Measurements from ENCODE around the gene TRAF2. TPM values are rescaled to one million over a fixed set of nuclear protein-coding genes. Genes with fewer than 3 reads are reported as not detected.

The TRAF2 gene
- polyA plus RNA-seq, 5 donors: 10.8 to 16.5 (median 13.9) TPM

DNA sequence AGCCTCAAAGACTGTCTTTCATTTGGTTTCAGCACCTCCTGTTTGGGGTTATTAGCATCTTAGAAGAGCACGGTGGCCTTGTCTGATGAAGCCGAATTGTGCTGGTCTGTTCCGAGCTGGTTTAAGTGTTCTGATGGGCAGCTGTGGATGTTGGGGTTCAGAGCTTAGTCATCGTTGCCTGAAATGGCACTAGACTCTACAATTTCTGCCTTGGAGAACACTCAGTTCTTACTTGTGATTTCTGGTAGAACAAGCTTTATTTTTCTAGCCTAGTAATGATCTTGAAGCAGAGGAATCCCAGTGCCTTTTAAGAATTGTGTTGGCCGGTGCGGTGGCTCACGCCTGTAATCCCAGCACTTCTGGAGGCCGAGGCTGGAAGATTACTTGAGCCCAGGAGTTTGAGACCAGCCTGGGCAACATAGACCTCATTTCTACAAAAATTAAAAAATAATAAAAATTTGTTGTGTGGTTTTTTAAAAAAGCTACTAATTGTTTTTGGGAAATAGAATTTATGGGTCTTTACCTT is 50.4 kb downstream of the TRAF2 start:
- DNase-seq: no peak

GRCh38 chr9:136937186-136938001 is 51.1 kb downstream of the TRAF2 start:
- DNase-seq: no peak

DNA sequence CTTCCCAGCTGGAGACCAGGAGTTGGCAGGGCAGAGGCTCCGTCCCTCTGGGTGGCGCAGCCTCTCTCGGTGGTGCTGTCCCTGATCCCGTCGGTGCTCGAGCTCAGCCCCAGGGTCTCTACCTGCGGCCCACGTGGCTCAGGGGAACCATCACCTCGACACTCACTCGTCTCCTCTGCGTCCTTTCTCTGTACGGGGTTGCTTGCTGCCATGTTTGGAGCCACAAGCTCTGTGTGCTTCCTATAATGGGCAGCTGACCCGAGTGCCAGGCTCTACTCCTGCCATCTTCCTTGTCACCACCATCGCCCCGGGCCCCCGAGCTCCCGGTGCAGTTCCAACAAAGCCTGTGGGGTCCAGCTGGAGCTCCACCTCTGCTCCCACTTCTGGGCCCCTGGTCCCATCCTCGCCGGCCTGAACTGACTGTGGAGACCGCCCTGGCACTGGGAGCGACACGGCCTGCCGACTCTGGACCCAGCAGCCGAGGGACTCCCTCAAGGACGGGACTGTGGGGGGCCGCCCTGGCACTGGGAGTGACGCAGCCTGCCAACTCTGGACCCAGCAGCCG is 53.2 kb downstream of the TRAF2 start:
- no peak for DNase-seq

DNA sequence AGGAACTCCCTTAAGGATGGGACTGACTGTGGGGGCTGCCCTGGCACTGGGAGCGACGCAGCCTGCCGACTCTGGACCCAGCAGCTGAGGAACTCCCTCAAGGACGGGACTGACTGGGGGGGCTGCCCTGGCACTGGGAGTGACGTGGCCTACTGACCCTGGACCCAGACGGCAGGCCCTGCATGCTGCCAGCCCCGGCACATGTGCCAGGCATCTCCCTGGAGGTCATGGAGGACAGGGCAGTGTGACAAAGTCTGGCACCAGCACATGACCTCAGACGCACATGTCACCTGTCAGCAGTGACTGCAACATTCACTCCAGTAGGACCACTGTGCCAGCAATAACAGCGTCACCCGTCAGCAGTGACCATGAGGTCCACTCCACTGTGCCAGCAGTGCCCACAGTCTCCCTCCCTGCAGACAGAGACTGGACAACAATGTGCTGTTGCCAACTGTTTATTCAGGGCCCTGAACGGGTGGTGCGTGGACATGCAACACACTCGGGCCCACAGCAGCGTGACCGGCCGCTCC is 53.7 kb downstream of the TRAF2 start:
- DNase-seq: no peak

DNA sequence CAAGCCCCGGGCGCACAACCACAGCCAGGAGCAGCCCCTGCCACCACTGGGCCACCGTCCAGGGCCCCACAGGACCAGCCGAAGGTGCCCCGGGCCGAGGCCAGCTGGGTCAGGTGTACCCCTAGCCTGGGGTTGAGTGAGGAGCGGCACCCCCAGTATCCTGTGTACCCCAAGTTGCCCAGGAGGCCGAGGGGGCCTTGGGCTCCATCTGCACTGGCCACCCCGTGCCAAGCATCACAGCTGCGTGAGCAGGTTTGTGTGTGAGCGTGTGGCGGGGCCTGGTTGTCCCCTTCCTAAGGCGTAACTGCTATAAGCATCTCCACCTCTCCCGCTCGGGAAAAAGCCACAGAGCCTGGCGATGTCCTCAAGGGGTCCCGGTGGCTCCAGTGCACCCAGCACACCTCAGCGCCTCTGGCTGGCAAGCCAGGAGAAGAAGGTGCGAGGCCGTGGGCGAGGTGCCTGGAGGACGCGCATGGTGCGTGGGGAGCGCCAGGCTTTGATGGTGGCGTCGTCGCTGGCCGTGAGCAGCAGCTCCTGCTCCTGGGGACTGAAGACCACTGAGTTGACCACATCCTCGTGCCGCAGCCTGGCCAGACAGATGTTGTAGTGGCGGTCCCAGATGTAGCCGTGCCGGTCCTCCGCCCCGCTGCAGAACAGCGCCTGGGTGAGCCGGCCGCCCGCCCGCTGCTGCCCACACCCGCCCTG is 54.4 kb downstream of the TRAF2 start:
- no peak for DNase-seq

- no peak for DNase-seq
Observed at GRCh38 chr9:136941231-136942111, 55.2 kb downstream of the TRAF2 start.

DNA sequence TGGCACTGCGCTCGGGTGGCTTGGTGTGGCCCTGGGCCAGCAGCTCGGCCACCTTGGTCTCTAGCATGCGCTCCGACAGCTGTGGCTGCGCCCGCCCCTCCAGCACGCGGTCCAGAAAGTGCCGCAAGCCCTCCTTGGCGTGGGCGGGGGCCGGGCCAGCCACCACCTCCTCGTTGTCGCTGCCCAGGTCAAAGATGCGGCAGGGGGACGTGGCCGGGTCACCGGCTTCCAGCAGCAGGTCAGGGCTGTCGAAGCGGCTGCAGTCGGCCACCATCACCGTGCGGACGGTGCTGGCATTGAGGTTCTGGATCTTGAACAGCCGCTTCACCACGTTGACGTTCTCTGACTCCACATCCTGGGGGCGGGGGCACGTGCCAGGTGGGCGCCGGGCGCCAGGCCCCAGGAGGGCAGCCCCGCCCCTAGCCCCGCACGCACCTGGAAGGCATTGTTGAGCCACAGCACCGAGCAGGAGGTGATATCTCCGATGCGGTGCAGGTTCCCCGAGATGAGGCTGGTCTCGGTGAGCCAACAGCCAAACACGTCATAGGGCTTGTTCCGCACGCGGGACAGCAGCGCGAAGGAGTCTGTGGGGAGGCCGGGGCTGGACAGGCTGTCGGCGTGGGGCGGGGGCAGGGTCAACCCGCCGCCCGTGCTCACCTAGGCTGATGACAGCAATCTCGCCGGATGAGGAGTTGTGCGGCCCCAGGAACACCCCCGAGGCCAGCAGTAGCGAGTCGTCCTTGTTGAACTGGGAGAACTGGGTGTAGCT is 56.0 kb downstream of the TRAF2 start:
- no peak for DNase-seq

DNA sequence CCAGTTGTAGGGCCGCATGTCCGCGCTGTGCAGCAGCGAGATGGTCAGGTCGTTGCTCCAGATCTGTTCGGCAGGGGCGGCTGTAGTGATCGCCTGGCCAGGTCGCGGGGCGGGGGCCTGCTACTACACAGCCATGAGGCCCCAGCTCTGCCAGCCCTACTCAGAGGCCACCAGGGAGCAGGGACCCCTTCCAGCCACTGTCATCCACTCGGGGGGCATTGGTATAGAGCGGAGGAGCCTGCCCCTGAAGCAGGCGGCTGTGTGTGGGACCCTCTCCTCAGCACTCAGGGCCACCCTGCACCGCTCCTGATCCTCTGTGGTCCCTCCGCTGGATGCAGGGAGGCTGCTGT is 56.5 kb downstream of the TRAF2 start:
- no peak for DNase-seq

DNA sequence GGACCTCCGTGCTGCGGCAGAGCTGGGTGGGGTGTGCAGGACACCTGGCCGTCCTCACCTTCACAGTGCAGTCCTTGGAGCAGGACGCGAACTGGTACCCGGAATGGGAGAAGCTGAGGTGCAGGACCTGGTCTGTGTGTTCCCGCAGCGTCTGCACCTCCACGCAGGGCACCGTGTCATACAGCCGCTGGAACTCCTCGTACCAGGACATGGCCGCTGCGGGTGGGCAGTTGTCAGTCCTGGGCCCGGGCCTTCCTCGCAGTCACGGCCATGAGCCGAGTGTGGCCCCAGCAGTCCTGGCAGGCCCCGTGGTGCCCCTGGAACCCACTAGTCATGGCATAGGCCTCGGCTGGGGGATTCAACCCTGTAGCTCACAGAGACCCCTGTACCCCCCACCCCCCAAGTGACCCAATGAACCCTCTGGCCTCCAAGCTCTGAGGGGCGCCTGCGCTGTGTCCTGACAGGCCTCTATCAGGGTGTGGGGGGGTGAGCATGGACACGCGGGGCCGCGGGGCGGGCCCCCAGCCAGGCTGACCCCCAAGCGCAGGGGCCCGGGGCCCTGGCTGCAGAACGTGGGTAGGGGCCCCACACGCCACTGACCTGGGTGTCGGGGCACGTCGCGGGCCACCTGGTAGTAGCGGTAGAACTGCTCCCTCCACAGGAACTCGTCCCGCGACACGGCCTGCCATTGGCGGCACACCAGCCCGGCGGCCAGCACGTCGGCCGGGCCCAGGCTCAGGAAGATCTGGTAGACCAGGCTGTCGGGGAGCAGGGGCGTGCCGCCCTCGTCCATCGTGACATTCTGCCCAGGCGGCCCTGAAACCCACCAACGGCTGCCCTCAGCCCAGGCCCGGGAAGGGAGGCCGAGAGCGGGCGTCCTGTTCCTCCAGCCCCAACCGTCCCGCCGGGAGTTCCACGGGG is 57.2 kb downstream of the TRAF2 start:
- DNase-seq: no peak

DNA sequence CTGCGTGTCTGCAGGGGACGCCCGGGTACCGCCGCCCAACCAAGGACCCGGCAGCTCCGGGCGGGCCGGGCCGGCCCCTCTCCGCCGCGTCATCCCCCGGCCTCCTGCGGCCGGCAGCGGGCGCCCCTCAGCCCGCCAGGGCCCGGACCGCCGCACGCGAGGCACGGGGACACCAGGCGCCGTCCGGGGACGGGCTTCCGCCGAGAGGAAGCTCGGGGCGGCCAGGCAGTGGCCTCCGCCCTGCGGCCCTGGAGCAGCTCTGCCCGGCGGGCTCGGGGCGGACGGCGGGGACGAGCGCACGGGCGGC is 57.8 kb downstream of the TRAF2 start:
- DNase-seq: peak in 1 of 2 donors; percentile 33

GRCh38 chr9:136944519-136945332 is 58.4 kb downstream of the TRAF2 start, which contains the start of the genes C8G and FBXW5:
Gene C8G (plus strand): TSS chr9:136945243. CDS start chr9:136945321, 78 bp downstream.
Gene FBXW5 (minus strand): TSS chr9:136944738. CDS start chr9:136944083, 655 bp downstream.
- DNase-seq: peak; percentile 96

DNA sequence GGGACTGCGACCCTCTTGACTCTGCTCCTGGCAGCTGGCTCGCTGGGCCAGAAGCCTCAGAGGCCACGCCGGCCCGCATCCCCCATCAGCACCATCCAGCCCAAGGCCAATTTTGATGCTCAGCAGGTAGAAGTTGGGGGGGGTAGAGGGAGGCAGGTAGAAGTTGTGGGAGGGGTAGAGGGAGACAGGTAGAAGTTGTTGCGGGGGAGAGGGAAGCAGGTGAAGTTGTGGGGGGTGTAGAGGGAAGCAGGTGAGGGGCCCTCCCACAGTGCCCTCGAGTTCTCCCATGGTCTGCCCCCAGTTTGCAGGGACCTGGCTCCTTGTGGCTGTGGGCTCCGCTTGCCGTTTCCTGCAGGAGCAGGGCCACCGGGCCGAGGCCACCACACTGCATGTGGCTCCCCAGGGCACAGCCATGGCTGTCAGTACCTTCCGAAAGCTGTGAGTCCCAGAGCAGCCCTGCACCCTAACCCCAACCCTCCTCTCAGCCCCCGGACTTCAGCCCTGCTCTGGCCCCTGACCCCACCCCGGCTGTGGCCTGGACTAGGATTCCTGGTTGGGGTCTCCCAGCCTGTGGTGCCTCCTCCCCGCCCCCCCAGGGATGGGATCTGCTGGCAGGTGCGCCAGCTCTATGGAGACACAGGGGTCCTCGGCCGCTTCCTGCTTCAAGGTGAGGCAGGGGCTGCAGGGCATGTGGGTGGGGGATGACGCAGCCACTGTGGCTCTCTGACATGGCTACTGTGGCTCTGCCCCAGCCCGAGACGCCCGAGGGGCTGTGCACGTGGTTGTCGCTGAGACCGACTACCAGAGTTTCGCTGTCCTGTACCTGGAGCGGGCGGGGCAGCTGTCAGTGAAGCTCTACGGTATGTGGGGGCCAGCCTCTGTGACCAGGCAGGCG is 59.3 kb downstream of the TRAF2 start:
- DNase-seq: no peak

GRCh38 chr9:136946228-136947027 is 60.1 kb downstream of the TRAF2 start:
- DNase-seq: no peak

DNA sequence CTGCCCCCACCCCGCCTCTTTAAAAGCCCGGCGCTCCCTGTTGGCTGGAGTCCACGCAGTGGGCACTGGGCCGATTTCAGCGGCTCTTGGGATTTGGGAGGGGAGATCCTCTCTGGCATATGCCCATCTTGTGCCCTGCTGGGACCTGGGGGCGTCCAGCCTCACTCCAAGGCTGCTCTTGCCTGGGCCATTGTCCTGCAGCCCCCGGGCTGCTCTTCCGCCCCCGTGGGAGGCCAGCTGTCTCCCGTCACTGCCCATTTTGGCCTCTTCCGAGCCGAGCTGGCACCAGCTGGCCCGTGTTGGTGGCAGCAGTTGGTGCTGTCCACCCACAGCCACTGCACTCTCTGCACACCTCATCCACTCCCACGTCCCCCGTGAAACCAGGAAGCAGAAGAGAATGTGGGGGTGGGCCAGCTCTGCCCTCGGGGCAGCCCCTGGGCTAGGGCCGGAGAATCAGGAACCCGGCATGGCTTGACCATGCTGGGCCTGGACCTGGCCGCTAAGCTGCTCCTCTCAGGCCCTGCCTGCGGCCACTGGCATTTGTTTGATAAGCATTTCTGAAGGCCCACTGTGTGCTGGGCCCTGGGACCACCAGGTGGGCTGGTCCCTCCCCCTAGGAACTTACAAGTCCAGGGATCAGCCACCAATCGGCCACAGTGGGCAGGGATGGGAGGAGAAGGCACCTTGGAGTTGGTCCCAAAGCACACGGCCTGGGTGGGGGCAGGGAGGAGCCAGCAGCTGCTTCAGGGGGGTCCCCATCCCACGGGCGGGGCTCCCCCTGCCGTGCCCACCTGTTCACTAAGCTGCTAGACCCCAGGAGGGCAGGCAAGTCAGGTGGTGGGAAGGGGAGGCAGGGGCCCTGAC is 60.9 kb downstream of the TRAF2 start:
- no peak for DNase-seq

DNA sequence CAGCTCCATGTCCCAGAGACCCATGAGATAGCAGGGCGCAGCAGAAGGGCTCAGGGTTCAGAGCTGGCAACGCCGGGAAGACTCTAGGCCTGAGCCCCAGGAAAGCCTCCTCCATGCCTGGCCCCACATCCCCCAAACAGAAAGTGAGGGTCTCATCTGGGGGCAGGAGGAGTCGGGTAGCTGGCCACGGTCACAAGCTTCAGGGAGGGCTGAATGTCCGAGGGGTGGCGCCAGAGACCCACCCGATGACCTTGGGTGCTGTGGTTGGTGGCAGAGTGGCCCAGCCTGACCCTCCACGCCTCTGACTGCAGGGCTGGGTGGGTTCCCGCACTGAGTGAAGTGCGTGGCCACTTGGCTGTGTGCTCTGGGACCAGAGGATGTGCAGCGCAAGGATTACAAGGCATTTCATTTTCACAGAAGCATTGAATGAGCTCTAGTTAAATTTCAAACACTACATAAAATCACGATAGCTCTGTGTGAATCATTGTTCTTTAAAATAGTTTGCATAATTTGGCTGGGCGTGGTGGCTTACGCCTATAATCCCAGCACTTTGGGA is 61.7 kb downstream of the TRAF2 start:
- DNase-seq: peak in 1 of 2 donors; percentile 32

Data from right lung (tissue), 5 donors.